Thyroid gland (tissue), 4 donors: Measurements from ENCODE around the gene DCAF8. TPM values are rescaled to one million over a fixed set of nuclear protein-coding genes. Genes with fewer than 3 reads are reported as not detected.

Experiments used
- DNase-seq, 2 donors: peaks; one replicate each; pipeline ENCODE4 v3.0.0-alpha.2; 2019
- H3K27ac ChIP-seq, 3 donors: fragments of 200-600 bp; sonication (generic); 1 replicate in 2 of 3; 2 replicates in 1 of 3; pipeline ENCODE4 v1.5.1; 2016 to 2019; ENCODE audit warnings: mild to moderate bottlenecking in 1 of 3, moderate library complexity in 1 of 3
- H3K27me3 ChIP-seq: fragments of 200-600 bp; sonication (generic); one replicate; pipeline ENCODE4 v1.5.1; 2019
- H3K36me3 ChIP-seq, 2 donors: fragments of 200-600 bp; sonication (generic); one replicate each; pipeline ENCODE4 v1.5.1; 2016 to 2019
- H3K4me1 ChIP-seq, 2 donors: fragments of 200-600 bp; sonication (generic); one replicate each; pipeline ENCODE4 v1.5.1; 2017 to 2019
- H3K4me3 ChIP-seq, 3 donors: fragments of 200-600 bp; sonication (generic); replicated peaks in 1 of 3; 1 replicate in 2 of 3; 2 replicates in 1 of 3; pipeline ENCODE4 v1.5.1; 2016; ENCODE audit warnings: mild to moderate bottlenecking in 1 of 3
- H3K9me3 ChIP-seq: fragments of 200-600 bp; sonication (generic); one replicate; pipeline ENCODE4 v1.5.1; 2017
- CTCF ChIP-seq, 6 experiments: fragments of 200-600 bp in 3 of 6; fragments of 450-650 bp in 3 of 6; sonication (generic) in 3 of 6; IDR thresholded peaks; one replicate each; pipeline ENCODE4 v1.5.1; 2016 to 2019; ENCODE audit warnings: antibody characterized with exemption in 6 of 6, mild to moderate bottlenecking in 2 of 6, inconsistent platforms in 1 of 6, moderate library complexity in 1 of 6
- POLR2A ChIP-seq, 2 donors: fragments of 450-650 bp; IDR thresholded peaks; one replicate each; pipeline ENCODE4 v1.6.1; 2017; ENCODE audit warnings: antibody characterized with exemption in 2 of 2, mild to moderate bottlenecking in 2 of 2, moderate library complexity in 1 of 2
- WGBS, 2 donors: methylation state at CpG; one replicate each; pipeline ENCODE4 v1.1.5; 2017; 5-methylcytosine and 5-hydroxymethylcytosine counted together
- intact Hi-C: fragments of 100-400 bp; cut with DNase I; formaldehyde crosslinking; loops from one replicate; pipeline ENCODE4 v1.15.1; 2023
- total RNA-seq, 4 donors: library from RNA; depleted of rRNA; stranded (reverse); fragments of >200 nt; gene quantifications; one replicate each; pipeline ENCODE4 v1.2.3, GENCODE V29; 2016

DCAF8 gene
- total RNA-seq, 4 donors from 2014 or later = 221 to 239 (median 228) TPM

- 74 to 80% methylated on average over 4 of the region's 4 CpGs for WGBS, 2 donors
- Histone ChIP-seq H3K27me3 (no peaks in the 10 kb centered on the region), H3K9me3 (no peaks in the 10 kb centered on the region), H3K36me3 (no peaks in the 10 kb centered on the region), H3K27ac (no peak overlapping the region), H3K4me3 (no peak overlapping the region), H3K4me1 (peaks cover 3 to 5% of the 10 kb centered on the region in 2 donors)
- TF ChIP-seq CTCF (IDR thresholded peaks at IDR 0.05) (no peak), POLR2A (IDR thresholded peaks at IDR 0.05) (no peak)
- intact Hi-C loops = no loop called here
- DNase-seq = no peak
Observed at GRCh38 chr1:160200786-160201185, 61.6 kb downstream of the DCAF8 start.

GRCh38 chr1:160197231-160197630 is 65.1 kb downstream of the DCAF8 start:
- WGBS, 2 donors = 91 to 96% methylated on average over 4 of the region's 4 CpGs
- intact Hi-C loops = no loop called here

GRCh38 chr1:160196143-160196542 is 66.2 kb downstream of the DCAF8 start:
- Histone ChIP-seq H3K4me3 (no peak overlapping the region), H3K27ac (no peak overlapping the region), H3K9me3 (no peaks in the 10 kb centered on the region), H3K4me1 (peaks cover 0 to 4% of the 10 kb centered on the region in 2 donors), H3K27me3 (no peaks in the 10 kb centered on the region), H3K36me3 (no peaks in the 10 kb centered on the region)
- 81 to 86% methylated on average over 4 of the region's 4 CpGs for WGBS, 2 donors
- intact Hi-C loops = no loop called here
- no peak for DNase-seq
- TF ChIP-seq CTCF (IDR thresholded peaks at IDR 0.05) (no peak), POLR2A (IDR thresholded peaks at IDR 0.05) (no peak)

More at GRCh38 chr1:160197231-160197630, 65.1 kb downstream of the DCAF8 start:
- no peaks in the 10 kb centered on the region for H3K27me3 ChIP-seq
- H3K36me3 ChIP-seq = no peaks in the 10 kb centered on the region
- no peak overlapping the region for H3K27ac ChIP-seq
- H3K4me3 ChIP-seq = no peak overlapping the region
- no peaks in the 10 kb centered on the region for H3K9me3 ChIP-seq
- no peak for DNase-seq
- TF ChIP-seq CTCF (IDR thresholded peaks at IDR 0.05) (no peak), POLR2A (IDR thresholded peaks at IDR 0.05) (no peak)
- H3K4me1 ChIP-seq = peaks cover 0 to 4% of the 10 kb centered on the region in 2 donors

GRCh38 chr1:160194737-160195059 is 67.7 kb downstream of the DCAF8 start:
- Histone ChIP-seq H3K27me3 (no peaks in the 10 kb centered on the region), H3K4me3 (no peak overlapping the region), H3K27ac (no peak overlapping the region), H3K36me3 (no peaks in the 10 kb centered on the region), H3K4me1 (peaks cover 0 to 4% of the 10 kb centered on the region in 2 donors), H3K9me3 (no peaks in the 10 kb centered on the region)
- intact Hi-C loops = loop anchor here (5.0 kb wide), 3 partner anchors 58 to 98 kb away; no protein-coding TSS in a partner anchor
- no peak for DNase-seq
- TF ChIP-seq POLR2A (IDR thresholded peaks at IDR 0.05) (no peak), CTCF (IDR thresholded peaks at IDR 0.05) (no peak)
- 63 to 87% methylated on average over 2 of the region's 2 CpGs for WGBS, 2 donors

- peaks cover 0 to 4% of the 10 kb centered on the region in 2 donors for H3K4me1 ChIP-seq
- no peaks in the 10 kb centered on the region for H3K27me3 ChIP-seq
- no peak overlapping the region for H3K27ac ChIP-seq
- no peaks in the 10 kb centered on the region for H3K36me3 ChIP-seq
- no peak for DNase-seq
- H3K9me3 ChIP-seq = no peaks in the 10 kb centered on the region
- H3K4me3 ChIP-seq = no peak overlapping the region
- TF ChIP-seq CTCF (IDR thresholded peaks at IDR 0.05) (no peak), POLR2A (IDR thresholded peaks at IDR 0.05) (no peak)
- WGBS, 2 donors = 87 to 88% methylated on average over 9 of the region's 9 CpGs
- intact Hi-C loops = loop anchor here (5.0 kb wide), 3 partner anchors 58 to 98 kb away; no protein-coding TSS in a partner anchor
Observed at GRCh38 chr1:160193832-160194736, 68.3 kb downstream of the DCAF8 start.
